T-helper 2 cell treated with Interferon-gamma antibody and Interleukin-4, amounts not matched to agents 100 ng/mL and 5 ng/mL, for 36 hours (primary cell): ENCODE data around the gene WWOX. TPM values are rescaled to one million over a fixed set of nuclear protein-coding genes. Genes with fewer than 3 reads are reported as not detected.
"Not testable (repeated sequence)": the region's sequence is repeated elsewhere in the genome, so short reads cannot be mapped to it uniquely, and the experiment has no call there.

Experiments used
- intact Hi-C: fragments of 100-400 bp; cut with micrococcal nuclease; formaldehyde crosslinking; loops from one replicate; pipeline ENCODE4 v1.15.1; 2023
- total RNA-seq: library from RNA; stranded (reverse); gene quantifications from 2 replicates; pipeline ENCODE4 v1.2.3, GENCODE V29; 2022

Gene WWOX
- total RNA-seq, 1 donor from 2014 or later = 26.3 TPM

DNA sequence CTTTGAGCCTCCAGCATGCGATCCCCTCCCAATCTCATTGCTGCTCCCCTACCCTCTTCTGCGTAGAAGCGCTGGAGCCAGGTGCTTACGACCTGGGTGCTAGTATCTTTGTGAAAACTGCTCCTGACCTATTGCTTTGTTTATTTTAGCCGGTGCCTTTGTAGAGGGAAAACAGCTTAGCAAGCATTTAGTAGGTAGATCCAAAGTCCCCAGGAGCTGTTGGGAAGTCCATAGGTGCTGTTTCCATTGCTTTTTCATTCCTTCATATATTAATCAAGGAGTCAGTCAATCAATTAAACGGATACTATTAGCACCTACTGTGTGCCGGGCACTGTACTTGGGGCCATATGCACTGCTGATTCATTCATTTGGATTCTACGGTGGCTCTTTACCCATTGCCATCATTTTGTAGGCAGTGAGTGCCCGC, 497.6 kb downstream of the WWOX start:
- intact Hi-C loops = no loop called here

DNA sequence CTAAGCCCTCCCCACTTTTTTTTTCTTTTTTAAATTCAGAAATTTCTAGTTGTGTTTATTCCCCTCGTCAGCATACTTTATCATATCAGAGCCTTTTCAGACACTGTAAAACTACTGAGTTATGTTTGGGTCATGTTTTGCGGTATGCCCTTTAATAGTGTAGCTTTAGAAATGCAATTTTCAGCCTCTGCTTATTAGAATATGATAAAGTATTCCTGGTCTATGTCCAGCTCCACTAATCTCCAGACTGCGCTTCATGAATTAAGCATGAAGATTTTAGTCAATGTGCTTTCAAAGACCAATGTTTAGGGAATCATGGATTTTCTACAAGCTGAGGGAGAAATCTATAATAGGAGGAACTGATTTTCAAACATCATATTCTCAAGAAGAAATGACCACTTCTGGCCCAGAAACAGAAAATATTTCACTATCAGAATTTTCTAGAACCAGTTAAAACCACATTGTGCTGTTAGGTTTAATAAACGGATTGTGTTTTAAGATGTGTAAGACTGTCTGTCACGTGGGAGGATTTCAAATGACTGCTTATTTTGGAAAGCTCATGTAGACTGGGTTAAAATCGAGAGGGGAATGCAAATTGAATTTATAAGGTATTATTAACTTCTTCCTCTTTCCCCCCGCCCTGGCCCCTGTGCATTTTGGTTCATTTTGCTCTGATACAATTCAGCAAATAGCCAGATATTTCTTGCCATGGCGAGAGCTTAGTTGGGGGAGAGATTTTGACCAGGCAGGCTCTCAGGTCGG, 498.5 kb downstream of the WWOX start:
- intact Hi-C loops = no loop called here

DNA sequence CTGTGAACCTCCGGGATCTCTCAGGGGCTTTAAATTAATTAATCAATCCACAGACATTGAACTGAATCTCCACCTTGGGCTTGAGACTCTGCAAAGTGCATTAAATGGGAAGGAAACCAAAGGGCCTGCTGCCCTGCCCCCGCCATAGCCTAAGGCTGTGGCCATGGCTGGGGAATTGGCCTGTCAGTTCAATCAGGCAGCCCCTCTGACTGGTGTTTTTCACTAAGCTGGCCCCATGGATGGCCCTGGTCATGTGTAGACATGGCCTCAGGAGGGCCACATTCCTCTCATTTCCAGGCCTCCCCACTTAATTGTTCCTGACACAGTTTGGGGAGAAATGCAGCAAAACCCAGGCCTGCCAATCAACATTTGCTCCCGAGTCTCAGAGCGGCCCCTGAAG, 499.8 kb downstream of the WWOX start:
- intact Hi-C loops = no loop called here

DNA sequence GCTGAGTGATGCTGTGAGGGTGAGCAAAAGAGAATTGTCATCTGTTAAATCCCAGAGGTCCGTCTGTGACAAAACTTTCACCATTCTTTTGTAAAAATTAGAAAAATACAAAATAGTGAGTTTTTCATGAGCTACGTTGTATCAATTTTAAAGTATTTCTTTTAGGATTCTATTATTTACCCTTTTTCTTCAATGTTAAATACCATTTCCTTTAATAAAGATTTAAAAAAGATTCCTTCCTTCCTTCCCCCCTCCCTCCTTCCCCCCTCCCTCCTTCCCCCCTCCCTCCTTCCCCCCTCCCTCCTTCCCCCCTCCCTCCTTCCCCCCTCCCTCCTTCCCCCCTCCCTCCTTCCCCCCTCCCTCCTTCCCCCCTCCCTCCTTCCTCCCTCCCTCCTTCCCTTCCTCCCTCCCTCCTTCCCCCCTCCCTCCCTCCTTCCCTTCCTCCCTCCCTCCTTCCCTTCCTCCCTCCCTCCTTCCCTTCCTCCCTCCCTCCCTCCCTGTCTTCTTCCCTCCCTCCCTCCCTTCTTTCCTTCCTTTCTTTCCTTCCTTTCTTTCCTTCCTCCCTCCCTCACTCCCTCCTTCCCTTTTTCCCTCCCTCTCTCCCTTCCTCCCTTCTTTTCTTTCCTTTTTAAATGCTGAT, 505.1 kb downstream of the WWOX start:
- intact Hi-C loops = not testable (repeated sequence)

DNA sequence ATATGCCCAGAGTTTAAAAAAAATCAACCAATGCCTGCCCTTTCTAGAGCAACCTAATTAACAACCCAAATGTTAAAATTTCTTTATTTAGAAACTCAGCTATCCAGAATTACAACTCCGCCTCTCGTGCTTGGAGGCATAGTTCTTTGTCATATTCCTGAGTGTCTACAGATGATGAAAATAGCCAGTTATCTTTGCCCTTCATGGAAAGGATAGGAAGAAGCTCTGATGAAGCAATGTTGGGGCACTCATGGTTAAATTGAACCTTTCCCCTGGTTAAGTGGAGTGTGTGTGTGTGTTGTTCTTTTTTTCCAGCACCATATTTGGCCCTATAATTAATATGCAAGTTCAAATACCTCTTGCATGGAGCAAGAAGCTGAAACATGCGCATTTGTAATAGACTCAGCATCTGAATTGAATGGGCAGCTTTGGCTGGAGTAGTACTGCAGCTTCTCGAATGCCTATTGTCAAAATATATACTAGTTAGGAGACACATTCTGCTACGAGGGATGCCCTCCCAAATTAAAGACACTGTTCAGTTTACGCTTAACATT, 506.2 kb downstream of the WWOX start:
- intact Hi-C loops = no loop called here

DNA sequence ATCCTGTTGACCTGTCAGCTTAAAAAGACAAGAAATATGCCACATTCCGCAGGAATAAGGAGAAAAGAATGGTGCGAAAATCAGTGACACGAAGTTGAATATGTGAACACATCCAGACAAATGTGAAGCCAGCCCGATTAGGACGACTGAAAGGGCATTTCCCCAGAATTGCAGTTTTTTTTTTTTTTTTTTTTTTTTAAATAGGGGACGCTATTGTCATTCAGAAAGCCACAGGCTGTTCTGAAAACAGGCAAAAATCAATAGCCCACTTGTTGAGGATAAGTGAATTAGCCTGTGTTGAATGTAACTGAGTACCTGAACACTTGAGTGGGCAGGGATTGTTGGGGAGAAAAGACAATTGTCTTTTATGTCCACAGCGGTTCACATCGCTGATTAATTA, 507.1 kb downstream of the WWOX start:
- intact Hi-C loops = no loop called here

DNA sequence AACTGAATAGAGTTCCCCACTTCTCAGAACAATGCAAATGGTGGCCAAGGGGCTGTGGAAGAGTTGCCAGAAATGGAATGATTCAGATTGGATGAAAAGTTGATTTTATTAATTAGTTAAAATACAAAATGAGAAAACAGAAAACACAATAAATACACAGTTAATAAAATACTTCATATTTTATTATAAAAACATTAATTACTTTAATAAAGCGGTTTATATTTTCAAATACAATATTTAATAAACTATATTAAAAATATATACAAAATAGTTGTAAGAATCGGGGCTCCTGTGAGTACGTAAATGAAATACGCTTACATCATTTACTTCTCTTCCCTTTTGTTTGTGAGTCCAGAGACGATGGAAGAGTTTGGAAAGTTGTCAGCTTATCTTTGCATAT, 507.6 kb downstream of the WWOX start:
- intact Hi-C loops = no loop called here

DNA sequence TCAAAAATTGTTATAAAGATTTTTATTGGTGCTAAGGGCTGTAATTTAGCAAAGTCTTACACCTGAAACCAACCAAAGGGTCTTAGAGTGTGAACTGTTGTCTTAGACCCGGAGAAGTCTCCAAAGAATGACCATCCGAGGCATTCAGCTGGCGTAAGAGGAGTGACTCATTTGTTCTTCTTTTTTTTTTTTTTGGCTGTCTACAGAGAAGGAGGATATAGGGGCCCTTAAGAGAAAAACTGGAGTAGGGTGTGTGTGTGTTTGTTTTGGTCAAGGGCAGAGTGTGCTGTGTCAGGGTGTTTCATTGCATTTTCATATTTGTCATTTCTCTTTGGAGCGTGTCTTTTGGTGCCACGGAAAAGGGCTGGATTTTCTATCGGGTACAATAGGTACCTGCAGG, 508.0 kb downstream of the WWOX start:
- intact Hi-C loops = no loop called here

DNA sequence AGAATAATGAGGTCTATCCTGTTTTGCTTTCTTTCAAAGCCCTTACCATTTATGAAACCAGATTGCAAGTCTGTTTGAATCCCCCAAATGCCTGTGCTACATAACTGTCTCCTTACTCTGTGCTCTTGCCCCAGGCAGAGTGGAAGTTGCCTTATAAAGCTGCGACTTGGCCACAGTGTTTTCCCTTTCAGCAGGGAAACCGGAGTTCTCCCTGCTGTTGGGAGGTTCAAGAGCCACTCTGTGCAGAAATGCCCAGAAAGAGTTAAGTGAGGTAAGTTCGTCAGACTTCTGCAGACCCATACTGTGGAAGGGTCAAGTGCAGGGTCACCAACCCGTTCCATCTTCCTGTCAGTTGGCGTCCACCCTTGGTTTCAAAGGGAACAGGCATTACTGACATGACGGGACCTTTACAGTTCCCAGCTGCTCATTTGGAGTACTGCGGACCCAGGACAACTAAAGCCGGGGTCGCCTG, 508.9 kb downstream of the WWOX start:
- intact Hi-C loops = no loop called here

DNA sequence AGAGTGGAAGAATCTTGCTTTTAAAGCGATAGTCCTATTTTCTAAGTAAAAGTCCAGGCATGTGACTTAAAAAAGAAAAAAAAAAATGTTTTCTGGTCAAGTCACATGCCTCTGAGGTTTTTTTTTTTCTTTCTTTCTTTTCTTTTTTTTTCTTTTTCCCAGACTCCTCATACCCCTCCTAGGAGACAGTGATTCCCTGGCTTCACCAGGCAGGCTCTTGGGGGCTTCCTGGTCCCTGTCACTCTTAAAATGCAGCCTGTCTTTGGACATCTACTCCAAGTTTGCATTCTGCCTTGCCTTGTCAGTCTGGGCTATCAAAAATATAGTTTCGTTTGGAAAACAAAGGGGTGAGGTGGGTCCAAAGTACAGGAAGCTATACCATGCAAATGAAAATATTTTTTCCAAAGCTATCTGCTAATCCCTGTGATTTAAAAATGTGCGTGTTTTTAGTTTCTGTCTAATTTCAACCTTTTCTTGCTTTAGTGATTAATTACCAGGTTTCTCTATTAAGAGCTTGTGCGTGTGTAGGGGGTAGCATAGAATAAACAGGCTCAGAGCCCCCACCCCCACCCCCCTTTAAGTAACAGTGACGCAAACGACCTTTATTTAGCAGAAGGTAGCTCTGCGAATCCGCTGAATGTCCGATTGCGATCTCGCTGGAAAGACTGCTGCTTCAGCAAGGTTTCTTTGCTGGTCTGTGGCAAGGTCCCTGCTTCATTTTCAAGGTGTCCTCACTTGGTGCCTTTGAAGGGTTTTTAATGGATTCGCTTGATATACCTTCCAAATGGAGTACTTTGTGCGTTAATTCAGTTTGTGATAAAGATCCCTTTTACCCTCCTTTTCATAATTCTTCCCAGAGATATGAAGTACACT, 510.2 kb downstream of the WWOX start:
- intact Hi-C loops = no loop called here

DNA sequence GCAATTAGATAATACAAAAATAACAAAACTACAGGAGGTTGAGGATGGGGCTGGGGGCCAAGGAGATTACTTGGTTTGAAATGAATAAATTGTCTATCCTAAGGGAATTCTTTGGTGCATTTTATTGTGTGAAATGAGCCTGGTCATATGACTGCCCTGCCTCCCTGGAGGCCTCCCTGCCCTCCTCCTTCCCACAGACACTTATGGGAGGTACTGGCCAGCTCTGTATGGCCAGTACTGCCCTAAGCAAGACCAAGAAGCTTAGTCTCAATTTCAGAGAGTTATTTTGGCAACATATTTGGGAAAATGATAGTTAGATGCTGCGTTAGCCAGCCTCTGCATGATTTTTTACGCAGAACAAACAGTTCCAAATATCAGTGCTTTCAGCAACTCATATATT, 511.9 kb downstream of the WWOX start:
- intact Hi-C loops = no loop called here

DNA sequence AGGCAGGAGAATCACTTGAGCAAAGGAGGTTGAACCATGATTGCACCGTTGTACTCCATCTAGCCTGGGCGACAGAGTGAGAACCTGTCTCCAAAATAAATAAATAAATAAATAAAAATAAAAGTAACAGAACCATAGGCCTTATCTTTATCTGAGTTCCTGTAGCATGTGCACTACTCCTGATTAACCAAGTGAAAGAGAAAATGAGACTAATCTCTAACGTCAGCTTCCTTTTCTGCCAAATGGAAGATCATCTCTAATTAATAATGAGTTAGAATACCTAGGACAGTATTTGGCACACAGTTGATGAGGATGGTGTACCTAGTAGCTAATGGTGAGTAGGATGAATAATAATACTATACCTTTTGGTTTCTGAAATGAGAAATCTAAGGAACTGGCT, 520.4 kb downstream of the WWOX start:
- intact Hi-C loops = no loop called here

DNA sequence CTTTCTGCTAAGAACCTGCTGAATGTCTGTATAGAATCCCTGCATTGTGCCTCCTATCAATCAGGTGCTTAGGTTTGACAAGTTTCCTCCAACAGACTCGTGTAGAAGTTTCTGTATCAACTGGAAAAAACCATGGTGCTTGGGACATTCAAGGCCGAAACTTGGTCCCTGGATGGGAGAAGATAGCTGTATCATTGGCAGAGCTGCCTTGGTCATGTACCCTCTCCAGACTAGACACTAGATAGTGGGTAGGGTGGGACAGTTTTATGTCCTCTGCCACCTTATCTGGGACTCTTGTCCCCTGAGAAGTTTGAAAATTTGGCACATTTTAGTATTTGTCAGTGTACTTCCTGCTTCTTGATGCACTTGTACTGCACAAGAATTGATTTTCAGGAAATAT, 520.8 kb downstream of the WWOX start:
- intact Hi-C loops = no loop called here

DNA sequence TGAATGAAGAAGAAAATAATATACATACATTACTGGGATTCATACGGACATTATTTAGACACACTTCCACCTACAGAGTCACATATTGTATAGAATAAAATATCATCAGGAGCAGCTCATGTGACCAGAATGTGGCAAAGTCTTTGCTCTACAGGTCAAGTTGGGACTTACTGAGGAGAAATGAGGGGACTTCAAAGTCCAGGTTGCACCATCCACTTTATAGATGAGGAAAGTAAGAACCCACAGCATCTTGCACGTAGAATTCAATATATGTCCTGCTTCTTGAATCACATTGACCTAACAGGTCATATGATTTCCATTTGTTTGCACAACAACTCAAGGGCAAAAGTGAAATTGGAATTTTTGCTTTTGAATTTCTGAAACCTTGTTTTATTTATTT, 524.3 kb downstream of the WWOX start:
- intact Hi-C loops = no loop called here

DNA sequence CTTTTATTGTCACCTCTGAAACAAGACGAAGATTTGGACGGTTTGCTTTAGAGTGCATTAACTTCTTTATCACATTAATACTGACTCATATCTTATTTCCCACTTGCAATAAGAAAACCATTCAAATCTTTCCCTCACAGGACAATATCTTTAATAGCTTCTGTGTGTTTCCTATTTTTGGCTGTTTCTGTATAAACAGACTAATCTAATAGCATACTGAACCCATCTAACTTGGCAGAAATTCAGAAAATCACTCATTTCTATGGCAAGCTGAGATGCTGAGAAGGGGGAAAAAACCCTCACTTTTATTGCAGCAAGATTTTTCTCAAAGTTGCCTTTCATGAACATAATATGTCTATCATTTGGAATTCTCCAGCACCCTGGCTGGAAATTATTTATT, 524.9 kb downstream of the WWOX start:
- intact Hi-C loops = no loop called here

DNA sequence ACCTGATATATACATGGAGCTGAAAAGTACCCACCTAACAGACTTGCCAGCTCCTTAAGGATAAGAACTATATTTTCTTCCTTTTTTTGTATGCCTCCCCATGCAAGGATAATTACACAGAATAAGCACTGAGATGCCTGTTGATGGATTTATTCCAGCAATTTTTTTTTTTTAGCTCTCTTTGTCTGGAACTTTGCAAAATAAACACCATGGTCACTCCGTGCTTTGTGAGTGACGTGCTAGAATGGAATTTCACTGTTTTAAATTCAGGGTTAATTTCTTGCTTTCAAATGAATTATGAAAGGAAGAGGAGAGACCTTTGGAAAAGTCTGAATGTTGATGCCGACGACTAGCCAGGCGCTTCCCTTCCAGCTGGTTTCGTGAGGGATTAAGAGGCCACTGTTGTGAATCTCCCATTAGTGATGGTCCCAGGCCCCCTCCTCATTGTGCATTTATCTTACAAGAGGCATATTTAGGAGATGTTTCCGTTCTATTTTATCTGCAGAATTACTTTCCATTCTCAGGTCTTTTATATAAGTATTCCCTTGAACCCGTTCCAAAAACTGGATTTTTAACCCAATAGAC, 529.1 kb downstream of the WWOX start:
- intact Hi-C loops = no loop called here

DNA sequence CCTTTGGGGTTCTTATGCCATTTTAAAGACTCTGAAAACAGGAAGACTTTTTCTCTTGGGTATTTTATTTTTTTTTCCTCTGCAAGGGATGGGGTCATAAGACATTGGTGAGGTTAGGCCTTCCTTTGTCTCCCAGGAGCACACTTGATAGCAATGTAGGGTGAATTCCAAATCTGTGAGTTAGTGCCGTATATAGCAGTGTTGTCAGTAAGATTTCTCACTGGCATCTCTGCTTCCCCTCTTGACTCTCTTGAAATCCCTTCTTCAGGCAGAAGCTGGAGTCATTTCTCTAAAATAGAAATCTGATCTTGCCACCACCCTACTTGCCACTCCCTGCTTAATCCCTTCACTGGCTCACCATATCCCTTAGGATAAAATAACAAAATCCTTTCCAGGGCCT, 529.7 kb downstream of the WWOX start:
- intact Hi-C loops = no loop called here

DNA sequence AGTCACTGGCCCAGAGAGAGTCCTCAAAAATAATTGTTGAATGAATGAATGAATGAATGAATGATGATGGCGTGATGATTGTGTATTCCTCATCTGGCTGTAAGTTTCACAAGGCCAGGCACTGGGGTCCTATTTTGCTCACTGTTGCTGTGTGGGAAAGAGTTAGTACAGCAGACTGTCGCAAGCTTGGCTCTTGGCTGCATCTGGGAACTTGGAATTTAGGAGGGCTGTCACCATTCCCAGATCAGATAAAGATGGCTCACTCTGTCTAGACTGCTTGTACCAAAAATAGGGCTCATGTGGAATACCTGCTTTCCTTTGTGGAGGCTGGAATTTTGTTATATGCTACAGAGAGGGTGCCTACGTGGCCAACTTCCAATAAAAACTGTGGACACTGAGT, 530.6 kb downstream of the WWOX start:
- intact Hi-C loops = no loop called here

DNA sequence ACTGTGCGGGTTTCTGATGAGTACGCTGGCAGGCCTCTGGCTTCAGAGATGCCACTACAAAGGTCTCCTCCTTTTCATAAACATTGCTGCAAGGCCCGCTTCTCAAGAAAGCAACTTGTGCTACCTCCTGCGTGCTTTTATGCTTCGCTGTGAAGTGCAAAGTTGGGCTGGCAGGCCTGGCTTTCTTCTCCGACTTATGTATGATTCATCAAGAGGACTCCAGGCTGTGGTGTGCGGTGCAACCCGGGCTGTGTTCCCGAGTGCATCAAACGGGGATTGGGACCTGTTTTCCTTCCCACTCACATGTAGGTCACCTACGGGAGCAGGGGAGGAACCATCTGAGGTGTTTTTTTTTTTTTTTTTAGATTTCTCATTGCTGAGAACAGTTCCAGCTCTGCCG, 534.1 kb downstream of the WWOX start:
- intact Hi-C loops = no loop called here

DNA sequence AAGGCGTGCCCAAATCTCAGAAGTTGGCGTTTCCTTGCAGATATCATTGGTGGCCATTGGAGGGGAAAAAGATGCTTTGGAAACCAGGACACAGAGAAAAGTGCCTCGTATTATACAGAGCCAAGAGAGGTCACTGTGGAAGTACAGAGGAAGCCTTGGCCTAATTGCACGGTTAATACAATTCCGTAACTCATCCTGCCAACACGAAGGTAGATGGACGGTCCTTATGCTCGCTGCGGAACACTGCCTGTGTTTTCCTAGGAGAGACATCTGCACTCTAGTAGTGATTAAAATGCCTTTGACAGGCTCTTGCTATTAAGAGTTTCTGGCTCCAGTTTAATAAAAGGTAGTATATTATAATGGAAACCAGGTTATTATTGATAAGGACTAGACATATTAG, 536.4 kb downstream of the WWOX start:
- intact Hi-C loops = no loop called here

DNA sequence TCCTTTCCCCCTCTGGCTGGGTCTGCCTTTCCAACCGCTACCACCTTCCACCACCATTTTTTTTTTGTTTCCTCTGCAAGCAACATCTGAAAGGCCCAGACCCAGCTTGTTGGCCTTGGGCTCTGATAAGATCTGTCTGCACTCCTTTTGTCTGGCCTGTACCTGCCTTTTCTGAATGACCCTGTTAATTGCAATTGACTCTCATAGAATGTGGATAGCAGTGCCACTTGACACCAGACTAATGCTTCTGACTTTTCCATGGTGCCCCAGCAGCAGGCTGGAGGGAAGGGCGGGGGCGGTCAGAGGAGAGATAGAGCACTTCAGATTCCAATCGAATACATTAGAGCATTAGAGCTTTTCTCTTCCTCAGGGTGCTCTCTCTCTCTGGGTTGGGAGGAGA, 538.9 kb downstream of the WWOX start:
- intact Hi-C loops = no loop called here
